Testis (tissue), 2 donors: Measurements from ENCODE around the gene ST8SIA3.

Experiments used
- CTCF ChIP-seq, 3 experiments: fragments of 450-650 bp in 2 of 3; fragments of 200-600 bp in 1 of 3; sonication (generic) in 1 of 3; IDR thresholded peaks; one replicate each; pipeline ENCODE4 v1.5.1; 2016 to 2019; ENCODE audit warnings: antibody characterized with exemption in 3 of 3, mild to moderate bottlenecking in 2 of 3, moderate library complexity in 1 of 3
- POLR2A ChIP-seq: fragments of 450-650 bp; IDR thresholded peaks from one replicate; pipeline ENCODE4 v1.6.1; 2017; ENCODE audit warnings: antibody characterized with exemption, mild to moderate bottlenecking, moderate library complexity

GRCh38 chr18:57409650-57410049 lies 57.3 kb downstream of the ST8SIA3 start:
- TF ChIP-seq CTCF (IDR thresholded peaks at IDR 0.05) = no peak
- TF ChIP-seq POLR2A = no peak
